Measurements from ENCODE around the gene LEP. TPM values are rescaled to one million over a fixed set of nuclear protein-coding genes. Genes with fewer than 3 reads are reported as not detected.

The LEP gene
- total RNA-seq, 1 experiment from 2014 or later = not detected

DNA sequence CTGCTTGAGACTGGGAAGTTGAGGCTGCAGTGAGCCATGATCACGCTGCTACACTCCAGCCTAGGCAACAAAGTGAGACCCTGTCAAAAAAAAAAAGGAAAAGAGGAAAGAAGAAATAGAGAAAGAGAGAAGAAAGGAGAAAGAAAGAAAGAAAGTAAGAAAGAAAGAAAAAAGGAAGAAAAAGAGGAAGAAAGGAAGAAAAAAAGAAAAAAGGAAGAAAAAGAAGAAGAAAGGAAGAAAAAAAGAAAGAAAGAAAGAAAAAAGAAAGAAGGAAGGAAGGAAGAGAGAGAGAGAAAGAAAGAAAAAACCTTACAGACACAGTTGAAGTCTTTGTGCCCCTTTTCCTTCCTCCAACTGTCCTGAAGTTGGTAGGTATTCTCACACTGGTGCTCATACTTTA lies 26.6 kb upstream of the LEP start:
- ATAC-seq (no peak), DNase-seq (ENCODE audit: low read depth, low spot score) (no peak)
- CTCF ChIA-PET = no interaction called here
- intact Hi-C loops (cut with micrococcal nuclease) = no loop called here
- Histone ChIP-seq H3K4me3 (replicated peaks in 1 of 2; ENCODE audit: low read depth in 1 of 2, low read length in 2 of 2) (no peak overlapping the region), H2AFZ (ENCODE audit: low read depth, low read length, poor library complexity, severe bottlenecking) (no peak overlapping the region), H3K9me2 (ENCODE audit: insufficient read depth) (no peaks in the 10 kb centered on the region), H3K9me3 (ENCODE audit: control insufficient read depth in 1 of 2, insufficient read depth in 1 of 2, low read depth in 1 of 2, low read length in 2 of 2) (no peaks in the 10 kb centered on the region), H3K79me2 (ENCODE audit: insufficient read depth, low read length) (no peaks in the 10 kb centered on the region), H3K27ac (ENCODE audit: low read depth, low read length) (no peak overlapping the region), H3K36me3 (ENCODE audit: control insufficient read depth in 1 of 2, insufficient read depth in 2 of 2, low read length in 2 of 2) (no peaks in the 10 kb centered on the region), H3K9ac (ENCODE audit: low read length) (no peak overlapping the region), H4K20me1 (ENCODE audit: insufficient read depth) (no peaks in the 10 kb centered on the region), H3K4me2 (ENCODE audit: low read length) (no peak overlapping the region), H3K27me3 (ENCODE audit: insufficient read depth, low read length) (no peaks in the 10 kb centered on the region; the same call in 1 of the 2 replicates), H3K4me1 (ENCODE audit: control insufficient read depth in 1 of 2, insufficient read depth in 2 of 2, low read length in 2 of 2) (no peaks in the 10 kb centered on the region)
- POLR2A ChIA-PET = no interaction called here
- TF ChIP-seq, protein P1, sequence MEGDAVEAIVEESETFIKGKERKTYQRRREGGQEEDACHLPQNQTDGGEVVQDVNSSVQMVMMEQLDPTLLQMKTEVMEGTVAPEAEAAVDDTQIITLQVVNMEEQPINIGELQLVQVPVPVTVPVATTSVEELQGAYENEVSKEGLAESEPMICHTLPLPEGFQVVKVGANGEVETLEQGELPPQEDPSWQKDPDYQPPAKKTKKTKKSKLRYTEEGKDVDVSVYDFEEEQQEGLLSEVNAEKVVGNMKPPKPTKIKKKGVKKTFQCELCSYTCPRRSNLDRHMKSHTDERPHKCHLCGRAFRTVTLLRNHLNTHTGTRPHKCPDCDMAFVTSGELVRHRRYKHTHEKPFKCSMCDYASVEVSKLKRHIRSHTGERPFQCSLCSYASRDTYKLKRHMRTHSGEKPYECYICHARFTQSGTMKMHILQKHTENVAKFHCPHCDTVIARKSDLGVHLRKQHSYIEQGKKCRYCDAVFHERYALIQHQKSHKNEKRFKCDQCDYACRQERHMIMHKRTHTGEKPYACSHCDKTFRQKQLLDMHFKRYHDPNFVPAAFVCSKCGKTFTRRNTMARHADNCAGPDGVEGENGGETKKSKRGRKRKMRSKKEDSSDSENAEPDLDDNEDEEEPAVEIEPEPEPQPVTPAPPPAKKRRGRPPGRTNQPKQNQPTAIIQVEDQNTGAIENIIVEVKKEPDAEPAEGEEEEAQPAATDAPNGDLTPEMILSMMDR (IDR thresholded peaks at IDR 0.05 in 2 of 3, conservative IDR thresholded peaks at IDR 0.05 in 1 of 3; ENCODE audit: borderline replicate concordance in 1 of 3, insufficient read depth in 1 of 3, low read depth in 2 of 3, low read length in 2 of 3) = no peak
- TF ChIP-seq SP1 (IDR thresholded peaks at IDR 0.05; ENCODE audit: low read depth) = no peak
- TF ChIP-seq CBX3 (IDR thresholded peaks at IDR 0.05; ENCODE audit: low read depth) = no peak
- TF ChIP-seq EGR1 (IDR thresholded peaks at IDR 0.05; ENCODE audit: low read depth) = no peak
- no peak for TF ChIP-seq TCF7L2 (IDR thresholded peaks at IDR 0.05; ENCODE audit: borderline replicate concordance, extremely low read depth, insufficient read depth, insufficient read length)
- no peak for TF ChIP-seq SIN3A (IDR thresholded peaks at IDR 0.05; ENCODE audit: low read depth)
- TF ChIP-seq, protein P2, sequence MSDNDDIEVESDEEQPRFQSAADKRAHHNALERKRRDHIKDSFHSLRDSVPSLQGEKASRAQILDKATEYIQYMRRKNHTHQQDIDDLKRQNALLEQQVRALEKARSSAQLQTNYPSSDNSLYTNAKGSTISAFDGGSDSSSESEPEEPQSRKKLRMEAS (IDR thresholded peaks at IDR 0.05) = no peak
- no peak for TF ChIP-seq ZNF274 (IDR thresholded peaks at IDR 0.05; ENCODE audit: low read depth, low read length)
- RAD21 ChIA-PET (ENCODE audit: low non-redundant PET in 1 of 2, low total read pairs in 2 of 2, uncharacterized antibody in 2 of 2, unreplicated experiment in 2 of 2) = no interaction called here
- BruUV-seq (replicated peaks) = no TSS peak

DNA sequence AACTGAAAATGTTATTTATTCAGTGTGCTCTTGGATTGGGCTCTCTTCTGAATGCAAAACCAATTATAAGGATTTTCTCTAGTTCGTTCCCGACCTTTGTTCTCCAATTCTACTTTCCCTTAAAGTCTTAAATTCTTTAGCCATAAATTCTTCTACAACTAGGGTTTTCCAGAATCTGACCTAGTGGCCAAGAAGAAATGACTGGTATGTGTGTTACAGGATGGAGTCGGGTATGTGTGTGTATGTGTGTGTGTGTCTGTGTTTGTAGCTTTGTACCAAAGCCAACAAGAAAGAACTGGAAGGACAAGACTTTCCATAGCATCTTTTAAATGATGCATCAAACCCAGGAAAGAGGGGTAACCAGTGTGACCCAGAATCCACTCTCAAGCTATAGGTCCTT lies 25.8 kb upstream of the LEP start:
- Histone ChIP-seq H3K4me1 (ENCODE audit: control insufficient read depth in 1 of 2, insufficient read depth in 2 of 2, low read length in 2 of 2) (no peaks in the 10 kb centered on the region), H3K9me3 (ENCODE audit: control insufficient read depth in 1 of 2, insufficient read depth in 1 of 2, low read depth in 1 of 2, low read length in 2 of 2) (no peaks in the 10 kb centered on the region), H3K9me2 (ENCODE audit: insufficient read depth) (no peaks in the 10 kb centered on the region), H3K4me2 (ENCODE audit: low read length) (no peak overlapping the region), H3K9ac (ENCODE audit: low read length) (no peak overlapping the region), H4K20me1 (ENCODE audit: insufficient read depth) (no peaks in the 10 kb centered on the region), H3K27ac (ENCODE audit: low read depth, low read length) (no peak overlapping the region), H3K4me3 (replicated peaks in 1 of 2; ENCODE audit: low read depth in 1 of 2, low read length in 2 of 2) (no peak overlapping the region), H3K36me3 (ENCODE audit: control insufficient read depth in 1 of 2, insufficient read depth in 2 of 2, low read length in 2 of 2) (no peaks in the 10 kb centered on the region), H3K79me2 (ENCODE audit: insufficient read depth, low read length) (no peaks in the 10 kb centered on the region), H3K27me3 (ENCODE audit: insufficient read depth, low read length) (no peaks in the 10 kb centered on the region; the same call in 1 of the 2 replicates), H2AFZ (ENCODE audit: low read depth, low read length, poor library complexity, severe bottlenecking) (no peak overlapping the region)
- DNase-seq (ENCODE audit: low read depth, low spot score) (no peak), ATAC-seq (no peak)
- BruUV-seq (replicated peaks) = no TSS peak
- RAD21 ChIA-PET (ENCODE audit: low non-redundant PET in 1 of 2, low total read pairs in 2 of 2, uncharacterized antibody in 2 of 2, unreplicated experiment in 2 of 2) = no interaction called here
- TF ChIP-seq SRF (IDR thresholded peaks at IDR 0.05; ENCODE audit: low read depth) = no peak
- no peak for TF ChIP-seq JUND (IDR thresholded peaks at IDR 0.05)
- TF ChIP-seq FOSL1 (IDR thresholded peaks at IDR 0.05; ENCODE audit: low read depth) = no peak
- no peak for TF ChIP-seq EZH2phosphoT487 (IDR thresholded peaks at IDR 0.05; ENCODE audit: borderline replicate concordance)
- TF ChIP-seq, protein P1 (IDR thresholded peaks at IDR 0.05 in 2 of 3, conservative IDR thresholded peaks at IDR 0.05 in 1 of 3; ENCODE audit: borderline replicate concordance in 1 of 3, insufficient read depth in 1 of 3, low read depth in 2 of 3, low read length in 2 of 3) = no peak
- TF ChIP-seq SIN3A (IDR thresholded peaks at IDR 0.05; ENCODE audit: low read depth) = no peak
- TF ChIP-seq, protein P2 (IDR thresholded peaks at IDR 0.05) = no peak
- TF ChIP-seq ZFX (IDR thresholded peaks at IDR 0.05) = no peak
- no peak for TF ChIP-seq ATF3 (IDR thresholded peaks at IDR 0.05)
- intact Hi-C loops (cut with micrococcal nuclease) = no loop called here
- CTCF ChIA-PET = no interaction called here
- POLR2A ChIA-PET = no interaction called here
